Measurements from ENCODE around the gene HORMAD2. TPM values are rescaled to one million over a fixed set of nuclear protein-coding genes. Genes with fewer than 3 reads are reported as not detected.

The HORMAD2 gene
- total and polyA plus RNA-seq, 2 donors (not counting 1 experiment from before 2014, with no cell fraction given): not detected

- H3K4me3 ChIP-seq (replicated peaks in 1 of 4; ENCODE audit: control extremely low read depth in 1 of 4, insufficient read depth in 1 of 4, low read depth in 3 of 4, low read length in 4 of 4): no peak overlapping the region
- H3K9ac ChIP-seq (ENCODE audit: insufficient read depth, low read length): no peak overlapping the region
- H3K27ac ChIP-seq (ENCODE audit: insufficient read depth, low read length): no peak overlapping the region
- H3K79me2 ChIP-seq (ENCODE audit: control insufficient read depth, insufficient read depth, low read length): no peaks in the 10 kb centered on the region
- H2AFZ ChIP-seq (ENCODE audit: low read length): no peak overlapping the region
- no peak for DNase-seq (ENCODE audit: low read depth in 2 of 2)
- TF ChIP-seq EZH2 (IDR thresholded peaks at IDR 0.05; ENCODE audit: low read length, missing control alignments): no peak
- no peak for TF ChIP-seq CTCF (conservative IDR thresholded peaks at IDR 0.05 in 1 of 2, IDR thresholded peaks at IDR 0.05 in 1 of 2; ENCODE audit: low read depth in 1 of 2, low read length in 2 of 2)
- no peaks in the 10 kb centered on the region for H3K36me3 ChIP-seq (ENCODE audit: control insufficient read depth, insufficient read depth, low read length)
- peaks cover 7% of the 10 kb centered on the region for H3K4me1 ChIP-seq (ENCODE audit: control insufficient read depth, extremely low read depth, insufficient read depth, low read length)
- H3K9me3 ChIP-seq (ENCODE audit: control insufficient read depth, insufficient read depth, low read depth, low read length): no peaks in the 10 kb centered on the region
- H3K27me3 ChIP-seq (ENCODE audit: control insufficient read depth, insufficient read depth, low read length): no peaks in the 10 kb centered on the region
- H3K4me2 ChIP-seq (ENCODE audit: extremely low read depth, insufficient read depth, low read length): no peak overlapping the region
- no peaks in the 10 kb centered on the region for H4K20me1 ChIP-seq (ENCODE audit: control insufficient read depth, extremely low read depth, insufficient read depth, low read length)
These were observed 37.0 kb downstream of the HORMAD2 start for GRCh38 chr22:30117256-30117655.

- Histone ChIP-seq H3K27ac (ENCODE audit: insufficient read depth, low read length) (no peak overlapping the region), H3K4me3 (replicated peaks in 1 of 4; ENCODE audit: control extremely low read depth in 1 of 4, insufficient read depth in 1 of 4, low read depth in 3 of 4, low read length in 4 of 4) (no peak overlapping the region), H3K4me1 (ENCODE audit: control insufficient read depth, extremely low read depth, insufficient read depth, low read length) (peaks cover 7% of the 10 kb centered on the region), H3K9me3 (ENCODE audit: control insufficient read depth, insufficient read depth, low read depth, low read length) (no peaks in the 10 kb centered on the region), H2AFZ (ENCODE audit: low read length) (no peak overlapping the region), H4K20me1 (ENCODE audit: control insufficient read depth, extremely low read depth, insufficient read depth, low read length) (no peaks in the 10 kb centered on the region), H3K4me2 (ENCODE audit: extremely low read depth, insufficient read depth, low read length) (no peak overlapping the region), H3K9ac (ENCODE audit: insufficient read depth, low read length) (no peak overlapping the region), H3K36me3 (ENCODE audit: control insufficient read depth, insufficient read depth, low read length) (no peaks in the 10 kb centered on the region), H3K27me3 (ENCODE audit: control insufficient read depth, insufficient read depth, low read length) (no peaks in the 10 kb centered on the region), H3K79me2 (ENCODE audit: control insufficient read depth, insufficient read depth, low read length) (no peaks in the 10 kb centered on the region)
- DNase-seq (ENCODE audit: low read depth in 2 of 2): no peak
- TF ChIP-seq EZH2 (IDR thresholded peaks at IDR 0.05; ENCODE audit: low read length, missing control alignments): no peak
- TF ChIP-seq CTCF (conservative IDR thresholded peaks at IDR 0.05 in 1 of 2, IDR thresholded peaks at IDR 0.05 in 1 of 2; ENCODE audit: low read depth in 1 of 2, low read length in 2 of 2): no peak
These were observed 38.0 kb downstream of the HORMAD2 start for GRCh38 chr22:30118291-30118690.

GRCh38 chr22:30121960-30122359 is 41.7 kb downstream of the HORMAD2 start:
- H3K27ac ChIP-seq (ENCODE audit: insufficient read depth, low read length): no peak overlapping the region
- TF ChIP-seq CTCF (conservative IDR thresholded peaks at IDR 0.05 in 1 of 2, IDR thresholded peaks at IDR 0.05 in 1 of 2; ENCODE audit: low read depth in 1 of 2, low read length in 2 of 2) (no peak), EZH2 (IDR thresholded peaks at IDR 0.05; ENCODE audit: low read length, missing control alignments) (no peak)
- H3K4me3 ChIP-seq (replicated peaks in 1 of 4; ENCODE audit: control extremely low read depth in 1 of 4, insufficient read depth in 1 of 4, low read depth in 3 of 4, low read length in 4 of 4): peak overlapping the region in 1 of 4 experiments; percentile 15
- no peaks in the 10 kb centered on the region for H3K79me2 ChIP-seq (ENCODE audit: control insufficient read depth, insufficient read depth, low read length)
- H3K36me3 ChIP-seq (ENCODE audit: control insufficient read depth, insufficient read depth, low read length): no peaks in the 10 kb centered on the region
- no peaks in the 10 kb centered on the region for H4K20me1 ChIP-seq (ENCODE audit: control insufficient read depth, extremely low read depth, insufficient read depth, low read length)
- DNase-seq (ENCODE audit: low read depth in 2 of 2): no peak
- no peak overlapping the region for H3K9ac ChIP-seq (ENCODE audit: insufficient read depth, low read length)
- peak overlapping the region; percentile 73 for H2AFZ ChIP-seq (ENCODE audit: low read length)
- peak overlapping the region; percentile 20 for H3K4me2 ChIP-seq (ENCODE audit: extremely low read depth, insufficient read depth, low read length)
- H3K27me3 ChIP-seq (ENCODE audit: control insufficient read depth, insufficient read depth, low read length): no peaks in the 10 kb centered on the region
- H3K4me1 ChIP-seq (ENCODE audit: control insufficient read depth, extremely low read depth, insufficient read depth, low read length): no peaks in the 10 kb centered on the region
- no peaks in the 10 kb centered on the region for H3K9me3 ChIP-seq (ENCODE audit: control insufficient read depth, insufficient read depth, low read depth, low read length)
